NOMO-1 treated with DMSO at 0.1 percent for 48 hours (cell line): ENCODE results near the gene DPY19L1.
"Not testable (repeated sequence)": the region's sequence is repeated elsewhere in the genome, so short reads cannot be mapped to it uniquely, and the experiment has no call there.

Source experiments
- DNase-seq: peaks from one replicate; lab custom pipeline; 2025; ENCODE audit not compliant: unreplicated experiment; lab: John Stamatoyannopoulos, UW

DPY19L1 gene

GRCh38 chr7:34928052-34928451 is 109.2 kb downstream of the DPY19L1 start:
- DNase-seq = no peak

GRCh38 chr7:34920470-34920869 is 116.8 kb downstream of the DPY19L1 start:
- DNase-seq = not testable (repeated sequence)

- DNase-seq = not testable (repeated sequence)
These were observed 118.2 kb downstream of the DPY19L1 start for GRCh38 chr7:34919038-34919437.

- not testable (repeated sequence) for DNase-seq
These were observed 119.0 kb downstream of the DPY19L1 start for GRCh38 chr7:34918198-34918861.

- DNase-seq = not testable (repeated sequence)
These were observed 119.8 kb downstream of the DPY19L1 start for GRCh38 chr7:34917515-34917914.

GRCh38 chr7:34916267-34916666 is 121.0 kb downstream of the DPY19L1 start:
- no peak for DNase-seq

DNA sequence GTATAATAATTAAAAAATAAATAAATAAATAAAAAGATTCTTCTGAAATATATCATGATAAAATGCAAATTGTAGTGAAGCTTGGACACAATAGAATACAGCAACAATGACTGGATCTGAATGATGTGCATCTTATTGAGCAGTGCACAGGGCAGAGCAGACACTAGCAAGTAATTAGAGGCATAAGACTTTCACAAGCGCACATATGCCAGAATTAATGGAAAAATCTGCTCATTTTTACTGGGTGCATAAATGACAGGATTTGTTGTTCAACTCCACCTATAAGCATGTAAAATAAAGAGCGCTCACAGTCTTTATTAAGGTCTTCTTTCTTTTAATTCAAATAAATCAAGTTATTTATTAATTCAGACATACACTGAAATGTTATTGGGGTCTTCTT is 125.0 kb downstream of the DPY19L1 start:
- no peak for DNase-seq

DNA sequence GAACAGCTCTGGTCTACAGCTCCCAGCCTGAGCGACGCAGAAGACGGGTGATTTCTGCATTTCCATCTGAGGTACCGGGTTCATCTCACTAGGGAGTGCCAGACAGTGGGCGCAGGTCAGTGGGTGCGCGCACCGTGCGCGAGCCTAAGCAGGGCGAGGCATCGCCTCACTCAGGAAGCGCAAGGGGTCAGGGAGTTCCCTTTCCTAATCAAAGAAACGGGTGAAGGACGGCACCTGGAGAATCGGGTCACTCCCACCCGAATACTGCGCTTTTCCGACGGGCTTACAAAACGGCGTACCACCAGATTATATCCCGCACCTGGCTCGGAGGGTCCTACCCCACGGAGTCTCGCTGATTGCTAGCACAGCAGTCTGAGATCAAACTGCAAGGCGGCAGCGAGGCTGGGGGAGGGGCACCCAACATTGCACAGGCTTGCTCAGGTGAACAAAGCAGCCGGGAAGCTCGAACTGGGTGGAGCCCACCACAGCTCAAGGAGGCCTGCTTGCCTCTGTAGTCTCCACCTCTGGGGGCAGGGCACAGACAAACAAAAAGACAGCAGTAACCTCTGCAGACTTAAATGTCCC is 130.9 kb downstream of the DPY19L1 start:
- not testable (repeated sequence) for DNase-seq

- no peak for DNase-seq
These were observed 132.3 kb downstream of the DPY19L1 start for GRCh38 chr7:34904987-34905386.

- DNase-seq = not testable (repeated sequence)
These were observed 133.4 kb downstream of the DPY19L1 start for GRCh38 chr7:34903921-34904320.

GRCh38 chr7:34902182-34902581 is 135.1 kb downstream of the DPY19L1 start:
- DNase-seq = no peak

- no peak for DNase-seq
These were observed 136.3 kb downstream of the DPY19L1 start for GRCh38 chr7:34900891-34901513.

GRCh38 chr7:34895202-34895601 is 142.1 kb downstream of the DPY19L1 start:
- DNase-seq = no peak

DNA sequence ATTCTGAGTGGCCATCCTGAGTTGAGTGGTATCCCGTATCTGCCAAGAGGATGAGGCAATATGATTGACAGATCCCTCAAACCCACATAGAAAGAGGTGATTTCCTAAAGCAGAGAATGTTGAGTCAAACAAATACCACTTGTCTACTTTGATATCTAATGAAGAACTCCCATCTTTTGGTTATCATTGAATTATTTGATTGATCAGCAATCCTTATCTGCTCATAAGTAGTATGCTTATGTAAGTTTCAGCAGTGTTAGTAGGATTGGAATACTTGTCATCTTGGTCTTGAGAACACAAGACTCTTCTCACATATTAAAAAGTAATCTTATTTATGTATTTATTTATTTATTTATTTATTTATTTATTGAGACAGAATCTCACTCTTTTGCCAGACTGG is 147.3 kb downstream of the DPY19L1 start:
- no peak for DNase-seq

DNA sequence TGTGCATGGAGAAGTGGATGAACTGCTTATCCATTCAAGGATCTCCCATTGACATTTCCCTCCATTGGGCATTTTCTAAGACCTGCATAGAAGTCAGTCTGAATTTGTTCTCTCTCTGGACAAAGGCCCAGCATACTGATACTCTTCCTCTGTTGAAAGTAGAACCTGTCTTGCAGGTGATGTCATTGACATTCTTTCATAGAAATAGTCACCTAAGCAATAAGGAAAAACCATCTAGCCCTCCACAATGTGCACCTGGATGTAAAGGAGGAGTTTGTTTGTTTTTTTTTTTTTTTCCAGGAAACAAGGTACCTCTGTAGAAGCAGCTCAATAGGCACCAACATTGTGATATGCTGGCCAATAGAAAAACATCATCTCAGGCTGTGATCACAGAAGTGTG is 150.4 kb downstream of the DPY19L1 start:
- no peak for DNase-seq

DNA sequence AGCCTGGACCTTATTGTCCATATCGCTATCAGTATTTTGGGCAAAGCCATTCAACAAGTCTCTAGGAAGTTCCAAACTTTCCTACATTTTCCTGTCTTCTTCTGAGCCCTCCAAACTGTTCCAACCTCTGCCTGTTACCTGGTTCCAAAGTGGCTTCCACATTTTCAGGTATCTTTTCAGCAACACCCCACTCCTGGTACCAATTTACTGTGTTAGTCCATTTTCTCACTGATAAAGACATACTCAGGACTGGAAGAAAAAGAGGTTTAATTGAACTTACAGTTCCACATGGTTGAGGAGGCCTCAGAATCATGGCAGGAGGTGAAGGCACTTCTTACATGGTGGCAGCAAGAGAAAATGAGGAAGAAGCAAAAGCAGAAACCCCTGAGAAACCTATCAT is 153.4 kb downstream of the DPY19L1 start:
- not testable (repeated sequence) for DNase-seq

GRCh38 chr7:34879871-34880270 is 157.4 kb downstream of the DPY19L1 start:
- DNase-seq = no peak

DNA sequence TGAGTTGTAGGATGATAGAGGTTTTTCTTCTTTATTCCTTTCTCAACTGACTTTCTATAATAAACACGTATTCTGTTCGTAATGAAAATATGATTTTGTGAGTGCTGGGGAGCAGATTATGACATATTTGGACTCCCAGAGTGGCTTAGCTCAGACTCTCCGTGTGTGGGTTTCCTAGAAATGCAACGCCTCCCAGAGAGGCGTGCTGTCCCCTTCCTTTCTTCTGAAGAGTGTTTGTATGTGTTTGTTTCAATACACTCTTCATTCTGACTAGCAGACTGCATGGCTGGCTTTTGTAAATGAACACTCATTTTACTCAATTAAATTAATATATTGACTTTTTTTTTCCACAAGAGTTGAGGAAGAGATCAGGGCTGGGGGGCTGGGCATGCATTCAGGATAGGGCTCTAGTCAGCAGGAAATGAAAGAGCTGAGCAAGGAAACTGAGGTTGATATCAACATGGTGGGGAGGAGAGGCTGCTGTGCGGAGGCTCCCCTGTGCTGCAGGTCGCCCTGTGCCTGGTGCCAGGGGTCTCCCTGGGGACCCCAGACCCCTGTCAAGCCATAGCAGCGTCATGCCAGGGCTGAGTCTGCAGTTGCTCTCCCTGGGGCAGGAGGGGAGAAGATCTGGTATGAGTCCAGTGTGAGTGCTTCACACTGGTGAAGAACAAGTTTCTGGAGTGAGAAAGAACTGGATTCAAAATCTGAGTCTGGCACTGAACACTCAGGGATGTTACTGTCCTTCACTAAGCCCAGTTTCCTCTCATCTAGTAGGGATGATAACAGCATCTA is 158.1 kb downstream of the DPY19L1 start:
- DNase-seq = not testable (repeated sequence)
